ENCODE data around the gene GTF2I. TPM values are rescaled to one million over a fixed set of nuclear protein-coding genes. Genes with fewer than 3 reads are reported as not detected.

The GTF2I gene
- total RNA-seq, 1 experiment from 2014 or later: 138 TPM

- Histone ChIP-seq H3K9ac (ENCODE audit: low read length) (no peak overlapping the region), H3K27me3 (ENCODE audit: low read length) (no peaks in the 10 kb centered on the region), H3K4me2 (ENCODE audit: low read length) (no peak overlapping the region), H3K9me2 (replicated peaks; ENCODE audit: low read length) (no peaks in the 10 kb centered on the region), H3K79me2 (ENCODE audit: low read length) (no peaks in the 10 kb centered on the region), H2AFZ (ENCODE audit: low read length) (no peak overlapping the region), H4K20me1 (ENCODE audit: low read length) (no peaks in the 10 kb centered on the region), H3F3A (ENCODE audit: low read length, unreplicated experiment) (peaks cover 4% of the 10 kb centered on the region), H3K27ac (ENCODE audit: low read length) (peak overlapping the region; percentile 17), H3K9me3 (ENCODE audit: low read length) (no peaks in the 10 kb centered on the region), H3K4me3 (ENCODE audit: low read length) (no peak overlapping the region), H3K36me3 (ENCODE audit: low read depth, low read length) (peaks cover 67% of the 10 kb centered on the region), H3K4me1 (ENCODE audit: insufficient read depth, low read length) (peaks cover 20% of the 10 kb centered on the region)
- POLR2A ChIA-PET (ENCODE audit: unreplicated experiment): no interaction called here
- ATAC-seq: no peak
- TF ChIP-seq EZH2phosphoT487 (IDR thresholded peaks at IDR 0.05; ENCODE audit: borderline replicate concordance, low read length) (no peak), EZH2 (IDR thresholded peaks at IDR 0.05; ENCODE audit: low read length, unreplicated experiment) (no peak)
- TF ChIP-seq, protein P1, sequence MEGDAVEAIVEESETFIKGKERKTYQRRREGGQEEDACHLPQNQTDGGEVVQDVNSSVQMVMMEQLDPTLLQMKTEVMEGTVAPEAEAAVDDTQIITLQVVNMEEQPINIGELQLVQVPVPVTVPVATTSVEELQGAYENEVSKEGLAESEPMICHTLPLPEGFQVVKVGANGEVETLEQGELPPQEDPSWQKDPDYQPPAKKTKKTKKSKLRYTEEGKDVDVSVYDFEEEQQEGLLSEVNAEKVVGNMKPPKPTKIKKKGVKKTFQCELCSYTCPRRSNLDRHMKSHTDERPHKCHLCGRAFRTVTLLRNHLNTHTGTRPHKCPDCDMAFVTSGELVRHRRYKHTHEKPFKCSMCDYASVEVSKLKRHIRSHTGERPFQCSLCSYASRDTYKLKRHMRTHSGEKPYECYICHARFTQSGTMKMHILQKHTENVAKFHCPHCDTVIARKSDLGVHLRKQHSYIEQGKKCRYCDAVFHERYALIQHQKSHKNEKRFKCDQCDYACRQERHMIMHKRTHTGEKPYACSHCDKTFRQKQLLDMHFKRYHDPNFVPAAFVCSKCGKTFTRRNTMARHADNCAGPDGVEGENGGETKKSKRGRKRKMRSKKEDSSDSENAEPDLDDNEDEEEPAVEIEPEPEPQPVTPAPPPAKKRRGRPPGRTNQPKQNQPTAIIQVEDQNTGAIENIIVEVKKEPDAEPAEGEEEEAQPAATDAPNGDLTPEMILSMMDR (conservative IDR thresholded peaks at IDR 0.05; ENCODE audit: low read depth, low read length): no peak
- no TSS peak for BruUV-seq (replicated peaks)
- intact Hi-C loops (cut with micrococcal nuclease): no loop called here
- DNase-seq: no peak
- CTCF ChIA-PET: no interaction called here
These were observed 56.0 kb downstream of the GTF2I start for GRCh38 chr7:74713567-74713966.

- intact Hi-C loops (cut with micrococcal nuclease): no loop called here
- Histone ChIP-seq H3K27me3 (ENCODE audit: low read length) (no peaks in the 10 kb centered on the region), H3K4me3 (ENCODE audit: low read length) (no peak overlapping the region), H3K9me3 (ENCODE audit: low read length) (no peaks in the 10 kb centered on the region), H3K36me3 (ENCODE audit: low read depth, low read length) (peaks cover 47% of the 10 kb centered on the region), H3K79me2 (ENCODE audit: low read length) (no peaks in the 10 kb centered on the region), H3K4me1 (ENCODE audit: insufficient read depth, low read length) (peaks cover 20% of the 10 kb centered on the region), H4K20me1 (ENCODE audit: low read length) (no peaks in the 10 kb centered on the region), H3K9ac (ENCODE audit: low read length) (no peak overlapping the region), H2AFZ (ENCODE audit: low read length) (no peak overlapping the region), H3K9me2 (replicated peaks; ENCODE audit: low read length) (no peaks in the 10 kb centered on the region), H3F3A (ENCODE audit: low read length, unreplicated experiment) (peaks cover 4% of the 10 kb centered on the region), H3K27ac (ENCODE audit: low read length) (no peak overlapping the region), H3K4me2 (ENCODE audit: low read length) (no peak overlapping the region)
- no TSS peak for BruUV-seq (replicated peaks)
- POLR2A ChIA-PET (ENCODE audit: unreplicated experiment): no interaction called here
- CTCF ChIA-PET: no interaction called here
- TF ChIP-seq, protein P1 (conservative IDR thresholded peaks at IDR 0.05; ENCODE audit: low read depth, low read length): no peak
- TF ChIP-seq EZH2 (IDR thresholded peaks at IDR 0.05; ENCODE audit: low read length, unreplicated experiment): no peak
- TF ChIP-seq EZH2phosphoT487 (IDR thresholded peaks at IDR 0.05; ENCODE audit: borderline replicate concordance, low read length): no peak
- DNase-seq (no peak), ATAC-seq (no peak)
These were observed 60.4 kb downstream of the GTF2I start for GRCh38 chr7:74717889-74718288.

DNA sequence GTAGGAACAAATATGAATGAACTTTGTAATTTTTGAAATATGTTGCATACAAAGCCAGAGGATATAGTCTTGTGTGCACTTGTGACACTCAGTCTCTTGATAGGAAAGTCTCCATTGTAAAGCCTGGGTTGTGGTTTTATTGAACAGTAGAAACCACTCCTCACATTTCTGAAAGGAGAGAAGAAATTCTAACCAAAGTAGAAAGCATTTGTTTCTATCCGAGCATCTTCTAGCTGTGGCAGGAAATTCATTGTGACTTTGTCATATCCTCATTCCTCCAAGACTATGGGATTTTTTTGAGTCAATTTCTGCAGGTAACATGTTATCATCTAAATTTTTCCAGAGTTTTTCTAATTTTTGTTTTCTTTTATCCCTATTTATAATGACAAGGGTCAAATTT, 60.8 kb downstream of the GTF2I start:
- ChIA-PET CTCF (no interaction called here), POLR2A (ENCODE audit: unreplicated experiment) (no interaction called here)
- H3K9me3 ChIP-seq (ENCODE audit: low read length): no peaks in the 10 kb centered on the region
- BruUV-seq (replicated peaks): no TSS peak
- no peak overlapping the region for H3K4me3 ChIP-seq (ENCODE audit: low read length)
- H2AFZ ChIP-seq (ENCODE audit: low read length): no peak overlapping the region
- H3K79me2 ChIP-seq (ENCODE audit: low read length): no peaks in the 10 kb centered on the region
- DNase-seq: peak; percentile 18
- intact Hi-C loops (cut with micrococcal nuclease): no loop called here
- no peaks in the 10 kb centered on the region for H3K9me2 ChIP-seq (replicated peaks; ENCODE audit: low read length)
- no peak overlapping the region for H3K4me2 ChIP-seq (ENCODE audit: low read length)
- no peak for TF ChIP-seq EZH2 (IDR thresholded peaks at IDR 0.05; ENCODE audit: low read length, unreplicated experiment)
- TF ChIP-seq EZH2phosphoT487 (IDR thresholded peaks at IDR 0.05; ENCODE audit: borderline replicate concordance, low read length): no peak
- TF ChIP-seq, protein P1 (conservative IDR thresholded peaks at IDR 0.05; ENCODE audit: low read depth, low read length): no peak
- no peak overlapping the region for H3K27ac ChIP-seq (ENCODE audit: low read length)
- no peaks in the 10 kb centered on the region for H3K27me3 ChIP-seq (ENCODE audit: low read length)
- ATAC-seq: peak; percentile 23; the same call in 1 of the 2 replicates
- peaks cover 20% of the 10 kb centered on the region for H3K4me1 ChIP-seq (ENCODE audit: insufficient read depth, low read length)
- peaks cover 43% of the 10 kb centered on the region for H3K36me3 ChIP-seq (ENCODE audit: low read depth, low read length)
- H4K20me1 ChIP-seq (ENCODE audit: low read length): no peaks in the 10 kb centered on the region
- H3K9ac ChIP-seq (ENCODE audit: low read length): no peak overlapping the region
- H3F3A ChIP-seq (ENCODE audit: low read length, unreplicated experiment): peaks cover 4% of the 10 kb centered on the region

Measured in PC-3 (cell line).